NCI-H524 treated with DMSO at 0.1 percent for 48 hours (cell line): ENCODE results near the gene CLEC2D.
"Not testable (repeated sequence)": the region's sequence is repeated elsewhere in the genome, so short reads cannot be mapped to it uniquely, and the experiment has no call there.

Experiments used
- DNase-seq: peaks from one replicate; lab custom pipeline; 2025; lab: John Stamatoyannopoulos, UW

CLEC2D gene

GRCh38 chr12:9699898-9700605 is 30.5 kb downstream of the CLEC2D start:
- no peak for DNase-seq

DNA sequence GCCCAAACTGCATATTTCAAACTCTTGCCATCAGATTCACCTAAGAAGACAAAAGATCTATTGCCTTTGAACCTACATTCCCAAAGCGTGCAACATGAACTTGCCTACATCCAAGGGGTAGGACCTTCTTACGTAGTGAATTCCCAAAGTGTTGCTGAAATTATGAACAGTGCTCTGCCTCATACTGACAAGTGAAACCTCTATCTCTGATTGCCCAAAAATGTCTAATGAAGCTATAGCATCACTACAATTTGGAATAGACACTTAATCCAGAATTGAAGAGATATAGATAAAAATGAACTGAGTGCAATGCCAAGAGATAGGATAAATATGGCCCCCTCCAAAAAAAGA is 31.1 kb downstream of the CLEC2D start:
- no peak for DNase-seq

GRCh38 chr12:9701380-9702154 is 32.1 kb downstream of the CLEC2D start:
- DNase-seq = no peak

GRCh38 chr12:9702255-9702654 is 32.7 kb downstream of the CLEC2D start:
- DNase-seq = no peak

DNA sequence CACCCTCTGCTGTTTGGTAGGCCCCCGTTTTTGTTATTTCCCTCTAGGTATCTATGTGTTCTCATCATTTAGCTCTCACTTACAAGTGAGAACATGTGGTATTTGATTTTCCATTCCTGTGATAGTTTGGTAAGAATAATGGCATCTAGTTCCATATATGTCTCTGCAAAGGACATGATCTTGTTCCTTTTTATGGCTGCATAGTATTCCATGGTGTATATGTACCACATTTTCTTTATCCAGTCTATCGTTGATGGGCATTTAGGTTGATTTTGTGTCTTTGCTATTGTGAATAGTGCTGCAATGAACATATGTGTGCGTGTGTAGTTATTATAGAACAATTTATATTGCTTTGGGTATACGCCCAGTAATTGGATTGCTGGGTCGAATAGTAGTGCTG is 35.0 kb downstream of the CLEC2D start:
- not testable (repeated sequence) for DNase-seq

DNA sequence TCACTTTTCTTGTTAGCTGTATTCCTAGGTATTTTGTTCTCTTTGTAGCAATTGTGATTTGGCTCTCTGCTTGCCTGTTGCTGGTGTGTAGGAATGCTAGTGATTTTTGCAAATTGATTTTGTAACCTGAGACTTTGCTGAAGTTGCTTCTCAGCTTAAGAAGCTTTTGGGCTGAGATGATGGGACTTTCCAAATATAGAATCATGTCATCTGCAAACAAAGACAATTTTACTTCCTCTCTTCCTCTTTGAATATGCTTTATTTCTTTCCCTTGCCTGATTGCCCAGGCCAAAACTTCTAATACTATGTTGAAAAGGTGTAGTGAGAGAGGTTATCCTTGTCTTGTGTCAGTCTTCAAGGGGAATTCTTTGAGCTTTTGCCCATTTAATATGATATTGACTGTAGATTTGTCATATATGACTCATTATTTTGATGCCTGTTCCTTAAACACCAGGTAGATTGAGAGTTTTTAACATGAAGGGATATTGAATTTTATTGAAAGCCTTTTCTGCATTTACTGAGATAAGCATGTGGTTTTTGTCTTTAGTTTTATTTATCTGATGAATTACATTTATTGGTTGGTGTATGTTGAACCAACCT is 36.7 kb downstream of the CLEC2D start:
- no peak for DNase-seq

GRCh38 chr12:9707356-9707755 is 37.8 kb downstream of the CLEC2D start:
- DNase-seq = no peak

DNA sequence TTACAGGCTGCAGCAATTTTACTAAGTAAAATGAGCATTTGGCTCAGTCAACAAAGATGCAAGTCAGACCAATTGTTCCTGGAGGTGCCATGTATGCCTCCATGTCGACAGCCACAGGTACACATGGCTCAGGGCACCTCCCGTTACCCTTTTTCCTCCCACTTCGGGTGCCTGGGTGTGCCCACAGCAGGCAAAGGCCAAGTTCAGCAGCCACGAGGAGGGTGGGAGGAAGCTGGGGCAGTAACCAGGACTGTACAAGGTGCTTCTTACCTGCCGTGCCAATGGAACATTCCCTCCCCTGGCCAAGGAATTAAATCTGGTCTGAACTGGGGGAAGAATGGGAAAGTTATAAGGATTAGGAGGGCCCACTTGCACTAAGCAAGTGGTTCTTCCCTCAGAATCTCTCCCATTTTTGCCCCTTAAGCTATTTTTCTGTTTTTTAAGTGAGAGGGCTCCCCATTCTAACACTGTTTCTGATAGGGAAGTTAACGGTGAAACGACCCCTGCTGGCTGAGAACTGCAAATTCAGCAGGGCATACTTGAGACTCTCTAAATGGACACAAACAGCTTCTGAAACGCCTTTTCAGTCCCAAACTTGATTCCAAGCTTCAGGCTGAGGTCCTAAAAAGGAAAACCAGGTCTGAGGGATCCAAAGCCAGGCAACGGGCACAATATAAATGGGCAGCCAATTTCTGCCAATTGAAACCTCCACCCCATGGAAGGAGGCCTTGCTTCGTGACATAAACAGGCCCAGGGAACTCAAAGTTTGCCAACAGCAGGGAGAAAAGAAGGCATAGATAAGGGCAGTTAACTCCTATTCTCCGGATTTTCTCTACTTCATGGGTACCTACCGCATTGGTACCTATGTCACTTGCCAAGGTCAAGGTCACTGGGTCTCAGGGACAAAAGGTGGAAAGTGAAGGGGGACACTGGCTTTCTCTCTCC is 38.6 kb downstream of the CLEC2D start:
- DNase-seq = no peak

DNA sequence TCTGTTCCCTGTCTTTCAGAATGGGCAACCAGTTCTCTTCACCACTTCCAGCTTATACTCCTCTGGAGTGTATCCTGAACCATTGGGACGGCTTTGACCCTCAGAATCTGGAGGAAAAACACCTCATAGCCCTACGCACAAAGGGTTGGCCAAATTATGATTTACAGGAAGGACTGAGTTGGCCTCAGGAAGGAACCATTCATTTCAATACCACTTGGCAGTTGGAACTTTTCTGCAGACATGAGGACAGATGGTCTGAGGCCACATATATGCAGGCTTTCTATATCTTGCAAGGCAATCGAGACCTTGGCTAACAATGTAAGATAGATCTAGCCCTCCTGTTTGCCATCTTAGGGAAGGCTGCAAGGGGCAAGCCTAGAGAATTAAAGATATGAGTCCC is 39.3 kb downstream of the CLEC2D start:
- no peak for DNase-seq

DNA sequence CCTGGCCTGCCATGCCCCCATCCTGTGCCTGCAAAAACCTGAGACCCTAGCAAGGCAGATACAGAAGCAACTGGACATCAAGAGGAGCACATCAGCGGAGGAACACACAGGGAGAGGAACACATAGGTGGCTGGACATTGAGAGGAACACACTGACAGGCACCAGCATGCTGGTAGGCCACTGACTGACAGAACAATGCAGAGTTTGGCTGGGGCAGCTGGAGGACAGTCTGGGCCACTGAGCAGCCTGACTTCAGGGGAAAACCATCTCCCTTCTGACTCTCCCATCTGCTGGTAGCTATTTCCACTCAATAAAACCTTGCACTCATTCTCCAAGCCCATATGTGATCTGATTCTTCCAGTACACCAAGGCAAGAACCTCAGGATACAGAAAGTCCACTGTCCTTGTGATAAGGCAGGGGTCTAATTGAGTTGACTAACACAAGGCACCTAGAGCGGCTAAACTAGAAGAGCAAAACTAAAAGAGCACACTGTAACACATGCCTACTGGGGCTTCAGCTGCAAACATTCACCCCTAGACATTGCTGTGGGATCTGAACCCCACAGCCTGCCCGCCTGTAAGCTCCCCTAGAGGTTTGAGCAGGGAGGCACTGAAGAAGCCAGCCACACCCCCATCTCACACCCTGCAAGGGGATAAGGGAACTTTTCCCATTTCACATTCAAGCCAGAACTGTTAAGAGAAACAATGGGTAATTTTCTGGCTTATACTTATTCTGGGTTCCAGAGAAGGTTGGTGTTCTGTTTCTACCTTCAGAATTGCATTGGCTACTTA is 41.3 kb downstream of the CLEC2D start:
- no peak for DNase-seq

DNA sequence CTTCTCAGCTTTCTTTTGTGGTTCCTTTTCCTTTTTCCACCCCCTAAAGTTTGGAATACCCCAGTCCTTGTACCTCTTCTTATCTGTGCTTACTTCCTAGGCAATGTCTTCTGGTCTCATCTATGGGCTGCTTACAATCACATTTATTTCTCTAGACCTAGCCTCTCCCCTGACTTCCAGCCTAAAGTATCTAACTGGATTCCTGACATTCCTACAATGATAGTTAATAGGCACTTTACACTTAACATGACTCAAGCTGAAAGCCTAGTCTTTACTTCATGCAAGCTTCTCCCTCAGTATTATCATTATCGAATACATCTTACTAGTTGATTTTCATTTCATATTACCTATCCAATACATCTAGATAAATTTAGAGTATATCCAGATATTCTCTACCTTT is 42.2 kb downstream of the CLEC2D start:
- DNase-seq = no peak

- not testable (repeated sequence) for DNase-seq
Measured at GRCh38 chr12:9713032-9713558, 43.6 kb downstream of the CLEC2D start.

GRCh38 chr12:9717070-9717925 is 47.8 kb downstream of the CLEC2D start:
- DNase-seq = no peak

GRCh38 chr12:9718968-9719367 is 49.5 kb downstream of the CLEC2D start:
- DNase-seq = no peak

- no peak for DNase-seq
Measured at GRCh38 chr12:9719790-9720189, 50.3 kb downstream of the CLEC2D start.

DNA sequence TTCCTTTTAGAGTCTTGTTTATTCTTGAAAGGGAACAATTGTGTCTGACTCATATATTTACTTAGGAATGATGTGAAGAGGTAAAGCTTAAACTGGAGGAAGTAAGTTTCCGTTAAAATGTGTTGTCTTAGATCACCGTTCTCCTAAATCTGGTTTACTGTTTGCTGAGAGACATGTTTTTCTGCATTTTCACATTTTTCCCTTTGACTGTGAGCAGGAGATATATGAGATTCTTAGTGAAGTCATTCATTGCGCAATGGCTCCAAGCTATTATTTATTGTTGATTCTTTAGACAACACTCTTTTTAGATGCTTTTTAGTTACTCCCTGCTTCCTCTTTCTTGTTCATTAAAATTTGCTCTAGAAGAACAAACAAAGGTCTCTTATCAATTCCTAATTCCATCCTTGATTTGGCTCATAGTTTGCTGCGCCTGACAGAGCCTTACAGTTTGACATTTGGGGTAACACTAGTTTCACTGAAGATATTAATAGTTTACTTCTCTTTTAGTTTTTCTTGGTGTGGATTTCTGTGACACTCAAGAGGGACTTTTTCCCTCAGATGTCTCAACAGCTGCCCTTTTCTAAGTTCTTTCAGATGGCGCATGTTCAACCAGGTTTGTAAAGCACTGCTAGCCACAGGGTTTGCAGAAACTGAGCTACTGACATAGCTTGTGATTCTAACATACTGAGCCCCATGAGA is 52.0 kb downstream of the CLEC2D start:
- DNase-seq = no peak

DNA sequence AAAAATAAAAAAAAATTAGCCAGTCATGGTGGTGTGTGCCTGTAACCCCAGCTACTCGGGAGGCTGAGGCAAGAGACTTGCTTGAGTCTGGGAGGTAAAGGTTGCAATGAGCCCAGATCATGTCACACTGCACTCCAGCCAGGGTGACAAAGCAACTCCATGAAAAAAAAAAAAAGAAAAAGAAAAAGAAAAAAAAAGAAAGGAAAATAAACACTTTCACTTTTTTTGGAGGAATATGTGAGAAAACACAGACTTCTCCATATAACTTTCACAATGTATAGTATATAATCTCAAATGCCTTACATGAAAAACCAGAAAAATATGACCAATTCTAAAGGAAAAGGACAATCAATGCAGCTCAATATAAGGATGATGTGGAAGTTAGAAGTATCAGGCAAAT is 54.5 kb downstream of the CLEC2D start:
- DNase-seq = no peak

DNA sequence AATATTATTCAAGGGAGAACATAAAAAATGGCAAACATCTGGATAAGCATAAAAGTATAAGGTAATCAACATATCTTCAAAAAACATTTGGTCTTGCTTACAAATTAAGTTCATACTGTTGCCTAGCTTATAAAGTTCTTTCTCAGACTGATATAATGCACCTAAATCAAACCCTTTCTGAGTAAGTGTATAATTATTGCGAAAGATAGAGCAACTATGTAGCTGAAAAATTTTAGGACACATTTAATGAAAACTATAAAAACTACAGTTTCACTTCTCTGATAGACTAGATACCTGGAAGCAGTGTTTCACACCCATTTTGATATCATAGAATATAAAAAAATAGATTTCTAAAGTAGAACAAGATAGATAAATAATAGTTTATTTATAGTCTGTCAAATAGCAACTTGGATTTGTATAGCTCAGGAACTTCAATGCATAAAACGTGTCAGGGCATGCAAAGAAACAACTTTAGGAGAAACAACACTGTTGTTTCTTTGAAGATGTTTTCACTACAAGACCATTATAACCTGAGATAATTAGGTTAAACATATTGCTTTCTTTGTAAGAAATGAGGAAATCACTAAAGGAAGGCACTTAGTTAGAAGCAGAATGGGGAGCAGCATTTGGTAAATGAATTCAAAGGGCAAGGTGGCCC is 55.8 kb downstream of the CLEC2D start:
- DNase-seq = no peak

- DNase-seq = no peak
Measured at GRCh38 chr12:9727813-9728212, 58.3 kb downstream of the CLEC2D start.
